Endothelial cell (in vitro differentiated cells): ENCODE measurements around the gene RET. TPM values are rescaled to one million over a fixed set of nuclear protein-coding genes. Genes with fewer than 3 reads are reported as not detected.

ENCODE experiments used
- DNase-seq: peaks from one replicate; pipeline ENCODE4 v3.0.0; 2021; ENCODE audit warnings: low spot score
- H3K27ac Mint-ChIP-seq: one replicate; pipeline ENCODE4 v1.8.0; 2021; ENCODE audit warnings: mixed read lengths, inconsistent platforms; ENCODE audit not compliant: unreplicated experiment
- H3K27me3 Mint-ChIP-seq: one replicate; pipeline ENCODE4 v1.8.0; 2021; ENCODE audit warnings: mild to moderate bottlenecking, moderate library complexity, mixed read lengths, inconsistent platforms; ENCODE audit not compliant: unreplicated experiment
- H3K36me3 Mint-ChIP-seq: one replicate; pipeline ENCODE4 v1.8.0; 2021; ENCODE audit warnings: mild to moderate bottlenecking, low read depth, mixed read lengths, inconsistent platforms; ENCODE audit not compliant: unreplicated experiment
- H3K4me1 Mint-ChIP-seq: one replicate; pipeline ENCODE4 v1.8.0; 2021; ENCODE audit warnings: mild to moderate bottlenecking, mixed read lengths, inconsistent platforms; ENCODE audit not compliant: unreplicated experiment
- H3K4me3 Mint-ChIP-seq: one replicate; pipeline ENCODE4 v1.8.0; 2021; ENCODE audit warnings: mild to moderate bottlenecking, mixed read lengths, inconsistent platforms; ENCODE audit not compliant: unreplicated experiment
- H3K9me3 Mint-ChIP-seq: one replicate; pipeline ENCODE4 v1.8.0; 2021; ENCODE audit warnings: mixed read lengths, inconsistent platforms; ENCODE audit not compliant: unreplicated experiment
- CTCF ChIP-seq: fragments of 200-600 bp; sonication (generic); IDR thresholded peaks from one replicate; pipeline ENCODE4 v1.5.0; 2021; ENCODE audit warnings: antibody characterized with exemption; ENCODE audit not compliant: unreplicated experiment
- total RNA-seq: library from RNA; stranded (reverse); fragmentation: NEBNext Ultra II Directional; extraction: Animal tissue kit (Norgen Biotek cat#: 25700); gene quantifications from one replicate; pipeline ENCODE4 v1.2.1, GENCODE V29; 2021; ENCODE audit not compliant: unreplicated experiment

RET gene
- total RNA-seq, 1 donor from 2014 or later, result 0.28 TPM

- no peak for TF ChIP-seq CTCF
- Mint-ChIP-seq H3K27ac (no peak overlapping the region), H3K27me3 (peaks cover 25% of the 10 kb centered on the region)
Observed at GRCh38 chr10:43082746-43083145, 5.9 kb downstream of the RET start.

GRCh38 chr10:43083764-43084163, 6.9 kb downstream of the RET start:
- H3K36me3 Mint-ChIP-seq, result peaks cover 4% of the 10 kb centered on the region
- DNase-seq, result no peak
- no peak for TF ChIP-seq CTCF

More at GRCh38 chr10:43082746-43083145, 5.9 kb downstream of the RET start:
- Mint-ChIP-seq H3K4me1 (peaks cover 6% of the 10 kb centered on the region), H3K4me3 (no peak overlapping the region), H3K9me3 (peaks cover 2% of the 10 kb centered on the region), H3K36me3 (peaks cover 2% of the 10 kb centered on the region)
- no peak for DNase-seq

GRCh38 chr10:43084812-43085211, 7.9 kb downstream of the RET start:
- Mint-ChIP-seq H3K9me3 (peaks cover 5% of the 10 kb centered on the region), H3K4me1 (peaks cover 6% of the 10 kb centered on the region), H3K27me3 (peaks cover 23% of the 10 kb centered on the region), H3K4me3 (no peak overlapping the region), H3K27ac (no peak overlapping the region), H3K36me3 (peaks cover 4% of the 10 kb centered on the region)
- no peak for TF ChIP-seq CTCF
- DNase-seq, result no peak

More at GRCh38 chr10:43083764-43084163, 6.9 kb downstream of the RET start:
- Mint-ChIP-seq H3K27ac (no peak overlapping the region), H3K27me3 (peaks cover 30% of the 10 kb centered on the region), H3K9me3 (peaks cover 5% of the 10 kb centered on the region), H3K4me1 (peaks cover 6% of the 10 kb centered on the region), H3K4me3 (no peak overlapping the region)

GRCh38 chr10:43086321-43086942, 9.6 kb downstream of the RET start:
- H3K36me3 Mint-ChIP-seq, result peaks cover 4% of the 10 kb centered on the region
- no peak for DNase-seq
- peaks cover 9% of the 10 kb centered on the region for H3K4me1 Mint-ChIP-seq
- no peak for TF ChIP-seq CTCF
- no peak overlapping the region for H3K27ac Mint-ChIP-seq
- no peak overlapping the region for H3K4me3 Mint-ChIP-seq
- H3K9me3 Mint-ChIP-seq, result peaks cover 5% of the 10 kb centered on the region
- peaks cover 18% of the 10 kb centered on the region for H3K27me3 Mint-ChIP-seq

GRCh38 chr10:43089519-43089918, 12.7 kb downstream of the RET start:
- no peak for DNase-seq
- no peak for TF ChIP-seq CTCF
- Mint-ChIP-seq H3K4me3 (no peak overlapping the region), H3K36me3 (peaks cover 4% of the 10 kb centered on the region), H3K27me3 (peaks cover 20% of the 10 kb centered on the region), H3K4me1 (peaks cover 11% of the 10 kb centered on the region), H3K27ac (no peak overlapping the region), H3K9me3 (peaks cover 5% of the 10 kb centered on the region)
